HepG2 (cell line): Measurements from ENCODE around the gene TRAK1. TPM values are rescaled to one million over a fixed set of nuclear protein-coding genes. Genes with fewer than 3 reads are reported as not detected.

Source experiments
- ATAC-seq: fragments of 200-7000 bp; cut with Tn5 transposase; 3 replicates; pipeline ENCODE4 v1.9.1; 2020; ENCODE audit warnings: mild to moderate bottlenecking, moderate library complexity
- BruUV-seq: library from RNA; stranded (reverse); fragments of 400-500 nt; replicated peaks from 2 replicates; lab custom pipeline; 2021; lab: Mats Ljungman, UMichigan
- CTCF ChIA-PET: fragments of 300-600 bp; formaldehyde crosslinking; extraction: SDS; loops from one replicate; lab custom pipeline; 2021; ENCODE audit warnings: low total read pairs, inconsistent platforms, low intra/inter-chr PET ratio; lab: Yijun Ruan, JAX
- POLR2A ChIA-PET: fragments of 350-600 bp; sonication (Branson Sonifier 250); formaldehyde crosslinking; loops from one replicate; lab custom pipeline; 2020; ENCODE audit warnings: antibody characterized with exemption, inconsistent platforms; lab: Yijun Ruan, JAX
- DNase-seq: peaks from one replicate; pipeline ENCODE4 v3.0.0-alpha.2; 2015; ENCODE audit warnings: low spot score
- FAIRE-seq: peaks from 3 replicates; lab custom pipeline; 2011; peaks lifted over from hg19 to GRCh38; lab: Jason Lieb, UNC
- H2AFZ ChIP-seq: one replicate; pipeline ENCODE4 v1.6.1; 2011; ENCODE audit warnings: low read length, inconsistent platforms
- H3K27ac ChIP-seq: fragments of 300-600 bp; 3 replicates; pipeline ENCODE4 v1.8.0; 2011; ENCODE audit warnings: mixed run types, mild to moderate bottlenecking, mixed read lengths, low read length, inconsistent platforms; ENCODE audit not compliant: insufficient read depth; ENCODE audit errors: extremely low read length
- H3K27me3 ChIP-seq, 2 experiments: fragments of 200-600 bp in 1 of 2; 2 replicates in 1 of 2; 3 replicates in 1 of 2; pipeline versions ENCODE4 v1.6.0 to v1.8.0; 2011; ENCODE audit warnings: low read length in 2 of 2, mild to moderate bottlenecking in 2 of 2, moderate library complexity in 2 of 2, inconsistent platforms in 1 of 2; ENCODE audit not compliant: insufficient read depth in 2 of 2, control insufficient read depth in 1 of 2
- H3K36me3 ChIP-seq, 2 experiments: fragments of 200-600 bp in 1 of 2; replicated peaks in 1 of 2; 2 replicates in 1 of 2; 3 replicates in 1 of 2; pipeline versions ENCODE4 v1.5.1 to v1.8.0; 2011; ENCODE audit warnings: low read length in 2 of 2, inconsistent platforms in 1 of 2; ENCODE audit not compliant: insufficient read depth in 2 of 2, control insufficient read depth in 1 of 2
- H3K4me1 ChIP-seq: 2 replicates; pipeline ENCODE4 v1.5.1; 2012; ENCODE audit warnings: low read length, inconsistent platforms; ENCODE audit not compliant: insufficient read depth
- H3K4me2 ChIP-seq: 2 replicates; pipeline ENCODE4 v1.6.0; 2011; ENCODE audit warnings: low read depth, low read length, inconsistent platforms
- H3K4me3 ChIP-seq, 3 experiments: fragments of 200-600 bp in 1 of 3; sonication (generic), shearing (Covaris generic) in 1 of 3; replicated peaks in 1 of 3; 2 replicates each; pipeline ENCODE4 v1.5.1; 2011 to 2016; ENCODE audit warnings: low read length in 3 of 3, inconsistent platforms in 2 of 3, low read depth in 2 of 3, mild to moderate bottlenecking in 2 of 3, control low read depth in 1 of 3, mixed read lengths in 1 of 3; ENCODE audit not compliant: insufficient read depth in 1 of 3
- H3K79me2 ChIP-seq: one replicate; pipeline ENCODE4 v1.6.1; 2011; ENCODE audit warnings: low read length, inconsistent platforms; ENCODE audit not compliant: insufficient read depth
- H3K9ac ChIP-seq: 2 replicates; pipeline ENCODE4 v1.6.0; 2011; ENCODE audit warnings: mild to moderate bottlenecking, low read depth, low read length, inconsistent platforms; ENCODE audit not compliant: insufficient read depth
- H3K9me3 ChIP-seq: 2 replicates; pipeline ENCODE4 v1.5.1; 2012; ENCODE audit warnings: mild to moderate bottlenecking, low read length
- H4K20me1 ChIP-seq: 2 replicates; pipeline ENCODE4 v1.6.0; 2011; ENCODE audit warnings: inconsistent platforms, mild to moderate bottlenecking, low read length, moderate library complexity; ENCODE audit not compliant: insufficient read depth
- CAMTA2 ChIP-seq: sonication (generic); formaldehyde crosslinking; IDR thresholded peaks from 2 replicates; pipeline ENCODE4 v1.4.0; 2020; ENCODE audit warnings: mild to moderate bottlenecking, missing genetic modification reagents, borderline replicate concordance
- FOSL1 ChIP-seq: sonication (generic); formaldehyde crosslinking; IDR thresholded peaks from 2 replicates; pipeline ENCODE4 v1.9.0; 2021; ENCODE audit warnings: missing genetic modification reagents, borderline replicate concordance
- HNRNPK ChIP-seq: fragments of 200-400 bp; formaldehyde crosslinking; IDR thresholded peaks from 2 replicates; pipeline ENCODE4 v1.6.1; 2018; ENCODE audit warnings: low read length, low read depth, moderate library complexity, mild to moderate bottlenecking; ENCODE audit not compliant: poor library complexity, severe bottlenecking
- MLLT10 ChIP-seq: sonication (generic); formaldehyde crosslinking; IDR thresholded peaks from 2 replicates; pipeline ENCODE4 v1.4.0; 2020; ENCODE audit warnings: missing genetic modification reagents
- SCMH1 ChIP-seq: sonication (generic); formaldehyde crosslinking; IDR thresholded peaks from 2 replicates; pipeline ENCODE4 v1.9.0; 2021; ENCODE audit warnings: missing genetic modification reagents, mild to moderate bottlenecking, borderline replicate concordance
- STAT5B ChIP-seq: sonication (generic); formaldehyde crosslinking; IDR thresholded peaks from 2 replicates; pipeline ENCODE4 v1.4.0; 2020; ENCODE audit warnings: missing genetic modification reagents
- TP53 ChIP-seq: sonication (generic); formaldehyde crosslinking; conservative IDR thresholded peaks from 2 replicates; pipeline ENCODE4 v1.4.0; 2020; ENCODE audit warnings: missing genetic modification reagents
- ZNF333 ChIP-seq: sonication (generic); formaldehyde crosslinking; IDR thresholded peaks from 2 replicates; pipeline ENCODE4 v1.4.0; 2020; ENCODE audit warnings: mild to moderate bottlenecking, missing genetic modification reagents, borderline replicate concordance
- ZNF431 ChIP-seq: sonication (generic); formaldehyde crosslinking; IDR thresholded peaks from 2 replicates; pipeline ENCODE4 v1.9.0; 2022; ENCODE audit warnings: missing genetic modification reagents, low read depth, mild to moderate bottlenecking, borderline replicate concordance
- ZNF530 ChIP-seq: sonication (generic); formaldehyde crosslinking; IDR thresholded peaks from 2 replicates; pipeline ENCODE4 v1.5.0; 2020; ENCODE audit warnings: low read depth, mild to moderate bottlenecking, missing genetic modification reagents
- WGBS: methylation state at CpG from one replicate; pipeline ENCODE4 v1.1.6; 2017; ENCODE audit warnings: low lambda C conversion rate; 5-methylcytosine and 5-hydroxymethylcytosine counted together
- in situ Hi-C: cut with HindIII; loops from 2 replicates; pipeline ENCODE4 v1.10.0; 2017; ENCODE audit warnings: low pct_unique_long_range_greater_than_20kb; ENCODE audit not compliant: extremely low pct_ligation_motif_present
- intact Hi-C: fragments of 100-400 bp; cut with micrococcal nuclease; formaldehyde crosslinking; loops from one replicate; pipeline ENCODE4 v1.10.0; 2022; ENCODE audit not compliant: unreplicated experiment
- polyA plus RNA-seq, 8 experiments: library from polyadenylated mRNA; depleted of rRNA in 3 of 8; stranded (reverse) in 7 of 8; unstranded in 1 of 8; fragments of >200 nt; fragmentation: Illumina TruSeq in 4 of 8; extraction: Trizol in 4 of 8; gene quantifications; 2 replicates each; pipeline versions ENCODE4 v1.2.1 to v1.2.3, GENCODE V29; 2011 to 2016; ENCODE audit warnings: low read depth in 4 of 8, missing spikeins in 1 of 8, mixed read lengths in 1 of 8; ENCODE audit not compliant: insufficient read depth in 1 of 8
- total RNA-seq, 5 experiments: library from RNA; depleted of rRNA; stranded (reverse); fragments of >200 nt; fragmentation: Illumina TruSeq; extraction: Trizol; gene quantifications; 2 replicates each; pipeline ENCODE4 v1.2.3, GENCODE V29; 2016; ENCODE audit warnings: low read depth in 1 of 5
- TF ChIP-seq, protein P1 (sequence below): sonication (generic); formaldehyde crosslinking; IDR thresholded peaks from 2 replicates; pipeline ENCODE4 v1.4.0; 2020; ENCODE audit warnings: missing genetic modification reagents, borderline replicate concordance

Gene TRAK1
- total and polyA plus RNA-seq, 2 of the 13 experiments (the other 11 are each of a cell fraction or from before 2014, with no cell fraction given): 20.5 to 46.6 TPM

- H3K27me3 ChIP-seq: no peaks in the 10 kb centered on the region
- intact Hi-C loops: no loop called here
- no peak overlapping the region for H3K4me2 ChIP-seq
- no peak for FAIRE-seq
- H3K27ac ChIP-seq: no peak overlapping the region
- no peak overlapping the region for H3K4me3 ChIP-seq
- no peaks in the 10 kb centered on the region for H3K9me3 ChIP-seq
- H3K9ac ChIP-seq: no peak overlapping the region
- no peaks in the 10 kb centered on the region for H4K20me1 ChIP-seq
- peaks cover 27 to 47% of the 10 kb centered on the region in 2 experiments for H3K36me3 ChIP-seq
- no peak for DNase-seq
- BruUV-seq: no TSS peak
- H3K79me2 ChIP-seq: no peaks in the 10 kb centered on the region
- no peak overlapping the region for H2AFZ ChIP-seq
- CTCF ChIA-PET: no interaction called here
- no peak for TF ChIP-seq SCMH1 (CRISPR knock-in tag)
- TF ChIP-seq HNRNPK: no peak
- no peak for TF ChIP-seq STAT5B (CRISPR knock-in tag)
- no peak for TF ChIP-seq FOSL1 (CRISPR knock-in tag)
- TF ChIP-seq, protein P1, sequence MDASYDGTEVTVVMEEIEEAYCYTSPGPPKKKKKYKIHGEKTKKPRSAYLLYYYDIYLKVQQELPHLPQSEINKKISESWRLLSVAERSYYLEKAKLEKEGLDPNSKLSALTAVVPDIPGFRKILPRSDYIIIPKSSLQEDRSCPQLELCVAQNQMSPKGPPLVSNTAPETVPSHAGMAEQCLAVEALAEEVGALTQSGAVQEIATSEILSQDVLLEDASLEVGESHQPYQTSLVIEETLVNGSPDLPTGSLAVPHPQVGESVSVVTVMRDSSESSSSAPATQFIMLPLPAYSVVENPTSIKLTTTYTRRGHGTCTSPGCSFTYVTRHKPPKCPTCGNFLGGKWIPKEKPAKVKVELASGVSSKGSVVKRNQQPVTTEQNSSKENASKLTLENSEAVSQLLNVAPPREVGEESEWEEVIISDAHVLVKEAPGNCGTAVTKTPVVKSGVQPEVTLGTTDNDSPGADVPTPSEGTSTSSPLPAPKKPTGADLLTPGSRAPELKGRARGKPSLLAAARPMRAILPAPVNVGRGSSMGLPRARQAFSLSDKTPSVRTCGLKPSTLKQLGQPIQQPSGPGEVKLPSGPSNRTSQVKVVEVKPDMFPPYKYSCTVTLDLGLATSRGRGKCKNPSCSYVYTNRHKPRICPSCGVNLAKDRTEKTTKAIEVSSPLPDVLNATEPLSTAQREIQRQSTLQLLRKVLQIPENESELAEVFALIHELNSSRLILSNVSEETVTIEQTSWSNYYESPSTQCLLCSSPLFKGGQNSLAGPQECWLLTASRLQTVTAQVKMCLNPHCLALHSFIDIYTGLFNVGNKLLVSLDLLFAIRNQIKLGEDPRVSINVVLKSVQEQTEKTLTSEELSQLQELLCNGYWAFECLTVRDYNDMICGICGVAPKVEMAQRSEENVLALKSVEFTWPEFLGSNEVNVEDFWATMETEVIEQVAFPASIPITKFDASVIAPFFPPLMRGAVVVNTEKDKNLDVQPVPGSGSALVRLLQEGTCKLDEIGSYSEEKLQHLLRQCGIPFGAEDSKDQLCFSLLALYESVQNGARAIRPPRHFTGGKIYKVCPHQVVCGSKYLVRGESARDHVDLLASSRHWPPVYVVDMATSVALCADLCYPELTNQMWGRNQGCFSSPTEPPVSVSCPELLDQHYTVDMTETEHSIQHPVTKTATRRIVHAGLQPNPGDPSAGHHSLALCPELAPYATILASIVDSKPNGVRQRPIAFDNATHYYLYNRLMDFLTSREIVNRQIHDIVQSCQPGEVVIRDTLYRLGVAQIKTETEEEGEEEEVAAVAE (CRISPR knock-in tag): no peak
- TF ChIP-seq ZNF431 (CRISPR knock-in tag): no peak
- no peak for TF ChIP-seq TP53 (CRISPR knock-in tag)
- TF ChIP-seq MLLT10 (CRISPR knock-in tag): no peak
- no peak for TF ChIP-seq CAMTA2 (CRISPR knock-in tag)
- no peak for TF ChIP-seq ZNF333
- no peak for TF ChIP-seq ZNF530 (CRISPR knock-in tag)
- TF ChIP-seq, all 625 proteins: peak for 0
- WGBS: 97% methylated on average over 6 of the region's 6 CpGs
- POLR2A ChIA-PET: no interaction called here
- ATAC-seq: no peak
- in situ Hi-C loops: no loop called here
- 0 out of 2 replicates have a peak, but pooled peaks cover 11% of the 10 kb centered on the region for H3K4me1 ChIP-seq
Measured at GRCh38 chr3:42213417-42213816, 122.3 kb downstream of the TRAK1 start.
